Measurements from ENCODE around the gene ZBTB44.

DNA sequence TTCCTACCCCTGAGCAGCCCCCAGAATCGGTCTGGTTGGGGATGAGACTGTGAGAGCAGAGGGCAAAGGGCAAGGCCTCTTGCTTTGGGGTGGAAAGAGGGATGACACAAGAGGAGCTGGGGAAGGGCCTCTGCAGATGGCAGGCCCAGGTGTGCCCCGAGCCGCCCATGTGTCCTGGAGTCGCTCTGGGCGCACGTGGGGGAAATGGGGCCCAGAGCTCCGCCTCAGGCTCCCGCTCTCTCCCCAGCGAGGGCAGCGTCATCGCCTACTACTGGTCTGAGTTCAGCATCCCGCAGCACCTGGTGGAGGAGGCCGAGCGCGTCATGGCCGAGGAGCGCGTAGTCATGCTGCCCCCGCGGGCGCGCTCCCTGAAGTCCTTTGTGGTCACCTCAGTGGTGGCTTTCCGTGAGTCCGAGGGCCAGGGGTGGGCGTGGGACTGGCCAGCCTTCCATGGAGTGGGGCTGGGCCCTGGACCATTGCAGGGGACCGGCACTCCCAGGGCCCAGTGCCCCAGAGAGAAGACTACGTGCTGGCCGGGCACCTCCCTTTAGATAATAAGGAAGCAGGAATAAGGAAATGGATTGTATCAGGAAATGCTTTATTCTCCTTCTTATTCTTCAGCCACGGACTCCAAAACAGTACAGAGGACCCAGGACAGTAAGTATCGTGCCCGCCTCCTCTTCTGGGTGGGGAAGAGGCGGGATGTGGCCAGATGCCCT is 125.1 kb downstream of the ZBTB44 start:
- TF ChIP-seq, protein P1, sequence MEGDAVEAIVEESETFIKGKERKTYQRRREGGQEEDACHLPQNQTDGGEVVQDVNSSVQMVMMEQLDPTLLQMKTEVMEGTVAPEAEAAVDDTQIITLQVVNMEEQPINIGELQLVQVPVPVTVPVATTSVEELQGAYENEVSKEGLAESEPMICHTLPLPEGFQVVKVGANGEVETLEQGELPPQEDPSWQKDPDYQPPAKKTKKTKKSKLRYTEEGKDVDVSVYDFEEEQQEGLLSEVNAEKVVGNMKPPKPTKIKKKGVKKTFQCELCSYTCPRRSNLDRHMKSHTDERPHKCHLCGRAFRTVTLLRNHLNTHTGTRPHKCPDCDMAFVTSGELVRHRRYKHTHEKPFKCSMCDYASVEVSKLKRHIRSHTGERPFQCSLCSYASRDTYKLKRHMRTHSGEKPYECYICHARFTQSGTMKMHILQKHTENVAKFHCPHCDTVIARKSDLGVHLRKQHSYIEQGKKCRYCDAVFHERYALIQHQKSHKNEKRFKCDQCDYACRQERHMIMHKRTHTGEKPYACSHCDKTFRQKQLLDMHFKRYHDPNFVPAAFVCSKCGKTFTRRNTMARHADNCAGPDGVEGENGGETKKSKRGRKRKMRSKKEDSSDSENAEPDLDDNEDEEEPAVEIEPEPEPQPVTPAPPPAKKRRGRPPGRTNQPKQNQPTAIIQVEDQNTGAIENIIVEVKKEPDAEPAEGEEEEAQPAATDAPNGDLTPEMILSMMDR (IDR thresholded peaks at IDR 0.05; ENCODE audit: borderline replicate concordance, extremely low read depth, low read length, poor library complexity, severe bottlenecking): no peak
- TF ChIP-seq EZH2 (IDR thresholded peaks at IDR 0.05; ENCODE audit: borderline replicate concordance, low read depth, low read length, severe bottlenecking): no peak

All from DND-41 (cell line).